Vagina (tissue), 2 donors: ENCODE results near the gene ECD.

Experiments used
- CTCF ChIP-seq, 3 experiments: fragments of 450-650 bp in 2 of 3; fragments of 200-600 bp in 1 of 3; sonication (generic) in 1 of 3; IDR thresholded peaks; one replicate each; pipeline ENCODE4 v1.5.1; 2017 to 2019; ENCODE audit warnings: antibody characterized with exemption in 3 of 3, mild to moderate bottlenecking in 2 of 3, moderate library complexity in 2 of 3
- POLR2A ChIP-seq, 2 donors: fragments of 450-650 bp; IDR thresholded peaks; one replicate each; pipeline ENCODE4 v1.6.1; 2017; ENCODE audit warnings: antibody characterized with exemption in 2 of 2, mild to moderate bottlenecking in 2 of 2, moderate library complexity in 2 of 2

GRCh38 chr10:73110345-73110849 is 57.4 kb downstream of the ECD start, which contains the start of gene NUDT13:
- TF ChIP-seq CTCF (IDR thresholded peaks at IDR 0.05) (no peak), POLR2A (IDR thresholded peaks at IDR 0.05) (no peak)
